IPS-15b (cell line): ENCODE measurements around the gene ING4.
A peak's percentile ranks its signal among the peaks of the same experiment; 100 is the strongest.

ENCODE experiments used
- H3K27me3 ChIP-seq: one replicate; pipeline ENCODE4 v1.6.1; 2013; ENCODE audit warnings: low read length; ENCODE audit not compliant: control insufficient read depth, insufficient read depth
- H3K36me3 ChIP-seq: one replicate; pipeline ENCODE4 v1.6.1; 2013; ENCODE audit warnings: low read length; ENCODE audit not compliant: control insufficient read depth, insufficient read depth
- H3K4me1 ChIP-seq: one replicate; pipeline ENCODE4 v1.6.1; 2013; ENCODE audit warnings: mild to moderate bottlenecking, low read length; ENCODE audit not compliant: control insufficient read depth, insufficient read depth
- H3K4me3 ChIP-seq: one replicate; pipeline ENCODE4 v1.5.1; 2013; ENCODE audit warnings: low read depth, low read length
- H3K9ac ChIP-seq: one replicate; pipeline ENCODE4 v1.6.1; 2013; ENCODE audit warnings: low read depth, mild to moderate bottlenecking, low read length
- H3K9me3 ChIP-seq: one replicate; pipeline ENCODE4 v1.6.1; 2013; ENCODE audit warnings: mild to moderate bottlenecking, low read length; ENCODE audit not compliant: control insufficient read depth, insufficient read depth

ING4 gene

GRCh38 chr12:6627616-6628015 lies 35.3 kb downstream of the ING4 start:
- H3K4me3 ChIP-seq = no peak overlapping the region
- H3K9ac ChIP-seq = no peak overlapping the region
- H3K27me3 ChIP-seq = no peaks in the 10 kb centered on the region
- H3K36me3 ChIP-seq = no peaks in the 10 kb centered on the region
- no peaks in the 10 kb centered on the region for H3K9me3 ChIP-seq
- no peaks in the 10 kb centered on the region for H3K4me1 ChIP-seq

- no peaks in the 10 kb centered on the region for H3K36me3 ChIP-seq
- no peak overlapping the region for H3K4me3 ChIP-seq
- no peaks in the 10 kb centered on the region for H3K9me3 ChIP-seq
- no peak overlapping the region for H3K9ac ChIP-seq
- H3K4me1 ChIP-seq = no peaks in the 10 kb centered on the region
- H3K27me3 ChIP-seq = no peaks in the 10 kb centered on the region
Measured at GRCh38 chr12:6626654-6627283, 36.1 kb downstream of the ING4 start.

GRCh38 chr12:6620885-6621274 lies 42.0 kb downstream of the ING4 start:
- Histone ChIP-seq H3K4me3 (peak overlapping the region; percentile 33), H3K9ac (no peak overlapping the region), H3K27me3 (peaks cover 24% of the 10 kb centered on the region)

GRCh38 chr12:6620137-6620884 lies 42.6 kb downstream of the ING4 start:
- H3K4me3 ChIP-seq = peak overlapping the region; percentile 33
- H3K9me3 ChIP-seq = no peaks in the 10 kb centered on the region
- peaks cover 24% of the 10 kb centered on the region for H3K27me3 ChIP-seq
- peak overlapping the region; percentile 9 for H3K9ac ChIP-seq
- no peaks in the 10 kb centered on the region for H3K4me1 ChIP-seq
- peaks cover 3% of the 10 kb centered on the region for H3K36me3 ChIP-seq

More at GRCh38 chr12:6620885-6621274, 42.0 kb downstream of the ING4 start:
- Histone ChIP-seq H3K36me3 (peaks cover 3% of the 10 kb centered on the region), H3K4me1 (no peaks in the 10 kb centered on the region), H3K9me3 (no peaks in the 10 kb centered on the region)

GRCh38 chr12:6618483-6619225 lies 44.3 kb downstream of the ING4 start:
- H3K27me3 ChIP-seq = peaks cover 24% of the 10 kb centered on the region
- peaks cover 5% of the 10 kb centered on the region for H3K4me1 ChIP-seq
- no peak overlapping the region for H3K4me3 ChIP-seq
- no peaks in the 10 kb centered on the region for H3K9me3 ChIP-seq
- peaks cover 3% of the 10 kb centered on the region for H3K36me3 ChIP-seq
- H3K9ac ChIP-seq = no peak overlapping the region

GRCh38 chr12:6615802-6616201 lies 47.1 kb downstream of the ING4 start:
- Histone ChIP-seq H3K27me3 (peaks cover 16% of the 10 kb centered on the region), H3K9ac (no peak overlapping the region), H3K4me1 (peaks cover 11% of the 10 kb centered on the region), H3K9me3 (no peaks in the 10 kb centered on the region), H3K36me3 (no peaks in the 10 kb centered on the region), H3K4me3 (no peak overlapping the region)

- Histone ChIP-seq H3K27me3 (peaks cover 10% of the 10 kb centered on the region), H3K36me3 (no peaks in the 10 kb centered on the region), H3K4me1 (peaks cover 11% of the 10 kb centered on the region), H3K9ac (no peak overlapping the region), H3K4me3 (peak overlapping the region; percentile 38), H3K9me3 (no peaks in the 10 kb centered on the region)
Measured at GRCh38 chr12:6614513-6615172, 48.3 kb downstream of the ING4 start.

- Histone ChIP-seq H3K9ac (no peak overlapping the region), H3K27me3 (peaks cover 3% of the 10 kb centered on the region), H3K4me3 (peak overlapping the region; percentile 38), H3K36me3 (no peaks in the 10 kb centered on the region), H3K9me3 (no peaks in the 10 kb centered on the region), H3K4me1 (peaks cover 11% of the 10 kb centered on the region)
Measured at GRCh38 chr12:6613776-6614512, 49.0 kb downstream of the ING4 start.

- no peaks in the 10 kb centered on the region for H3K36me3 ChIP-seq
- H3K4me1 ChIP-seq = peaks cover 11% of the 10 kb centered on the region
- no peaks in the 10 kb centered on the region for H3K27me3 ChIP-seq
- peak overlapping the region; percentile 72 for H3K4me3 ChIP-seq
- peak overlapping the region; percentile 74 for H3K9ac ChIP-seq
- H3K9me3 ChIP-seq = no peaks in the 10 kb centered on the region
Measured at GRCh38 chr12:6613015-6613775, 49.7 kb downstream of the ING4 start.

GRCh38 chr12:6612652-6613014 lies 50.3 kb downstream of the ING4 start:
- Histone ChIP-seq H3K9me3 (no peaks in the 10 kb centered on the region), H3K36me3 (no peaks in the 10 kb centered on the region), H3K27me3 (no peaks in the 10 kb centered on the region), H3K9ac (peak overlapping the region; percentile 26), H3K4me1 (peaks cover 14% of the 10 kb centered on the region), H3K4me3 (peak overlapping the region; percentile 72)
